GM21528 (cell line): ENCODE data around the gene FGF7.
A peak's percentile ranks its signal among the peaks of the same experiment; 100 is the strongest.
"Not testable (repeated sequence)": the region's sequence is repeated elsewhere in the genome, so short reads cannot be mapped to it uniquely, and the experiment has no call there.

Experiments
- ATAC-seq: cut with Tn5 transposase; IDR thresholded peaks from one replicate; pipeline ENCODE4 v1.9.1; 2021; ENCODE audit warnings: mild to moderate bottlenecking, moderate library complexity; ENCODE audit not compliant: unreplicated experiment, low FRiP score

The FGF7 gene

GRCh38 chr15:49436751-49437150 is 13.7 kb downstream of the FGF7 start:
- no peak for ATAC-seq

- no peak for ATAC-seq
Observed at GRCh38 chr15:49438962-49439631, 16.1 kb downstream of the FGF7 start.

GRCh38 chr15:49439678-49440395 is 16.8 kb downstream of the FGF7 start:
- no peak for ATAC-seq

- no peak for ATAC-seq
Observed at GRCh38 chr15:49441356-49441755, 18.3 kb downstream of the FGF7 start.

GRCh38 chr15:49441816-49442215 is 18.8 kb downstream of the FGF7 start:
- no peak for ATAC-seq

GRCh38 chr15:49452595-49452994 is 29.6 kb downstream of the FGF7 start:
- no peak for ATAC-seq

GRCh38 chr15:49456166-49456565 is 33.1 kb downstream of the FGF7 start:
- no peak for ATAC-seq

GRCh38 chr15:49458145-49458544 is 35.1 kb downstream of the FGF7 start:
- no peak for ATAC-seq

GRCh38 chr15:49460411-49460941 is 37.4 kb downstream of the FGF7 start:
- ATAC-seq, result no peak

GRCh38 chr15:49462232-49462844 is 39.3 kb downstream of the FGF7 start:
- no peak for ATAC-seq

- no peak for ATAC-seq
Observed at GRCh38 chr15:49464522-49464921, 41.5 kb downstream of the FGF7 start.

GRCh38 chr15:49466119-49466518 is 43.1 kb downstream of the FGF7 start:
- no peak for ATAC-seq

- no peak for ATAC-seq
Observed at GRCh38 chr15:49467746-49468480, 44.9 kb downstream of the FGF7 start.

GRCh38 chr15:49468481-49468839 is 45.4 kb downstream of the FGF7 start:
- no peak for ATAC-seq

GRCh38 chr15:49471248-49471647 is 48.2 kb downstream of the FGF7 start:
- ATAC-seq, result not testable (repeated sequence)

GRCh38 chr15:49471733-49472132 is 48.7 kb downstream of the FGF7 start:
- ATAC-seq, result peak; percentile 57

- ATAC-seq, result no peak
Observed at GRCh38 chr15:49472338-49472737, 49.3 kb downstream of the FGF7 start.

GRCh38 chr15:49473031-49473430 is 50.0 kb downstream of the FGF7 start:
- ATAC-seq, result no peak

- ATAC-seq, result not testable (repeated sequence)
Observed at GRCh38 chr15:49478021-49478420, 55.0 kb downstream of the FGF7 start.

- ATAC-seq, result not testable (repeated sequence)
Observed at GRCh38 chr15:49478982-49479381, 55.9 kb downstream of the FGF7 start.

GRCh38 chr15:49485401-49485800 is 62.4 kb downstream of the FGF7 start:
- not testable (repeated sequence) for ATAC-seq
